H7 (cell line): ENCODE measurements around the gene CD40. TPM values are rescaled to one million over a fixed set of nuclear protein-coding genes. Genes with fewer than 3 reads are reported as not detected.
A peak's percentile ranks its signal among the peaks of the same experiment; 100 is the strongest.

Source experiments
- DNase-seq: peaks from one replicate; pipeline ENCODE4 v3.0.0; 2012
- H3K27me3 ChIP-seq: 2 replicates; pipeline ENCODE4 v1.6.0; 2011; ENCODE audit warnings: mild to moderate bottlenecking, low read length; ENCODE audit not compliant: control insufficient read depth, insufficient read depth
- H3K36me3 ChIP-seq: replicated peaks from 2 replicates; pipeline ENCODE4 v1.5.1; 2011; ENCODE audit warnings: low read length; ENCODE audit not compliant: control insufficient read depth, insufficient read depth
- H3K4me3 ChIP-seq: 2 replicates; pipeline ENCODE4 v1.5.1; 2011; ENCODE audit warnings: low read depth, mild to moderate bottlenecking, control low read depth, low read length, moderate library complexity; ENCODE audit not compliant: insufficient read depth
- total RNA-seq: library from RNA; depleted of rRNA; stranded (reverse); fragments of >200 nt; shearing (Covaris generic); gene quantifications from 2 replicates; pipeline ENCODE4 v1.2.3, GENCODE V29; 2014

Gene CD40
- total RNA-seq, 1 experiment from 2014 or later: 8.8 TPM

DNA sequence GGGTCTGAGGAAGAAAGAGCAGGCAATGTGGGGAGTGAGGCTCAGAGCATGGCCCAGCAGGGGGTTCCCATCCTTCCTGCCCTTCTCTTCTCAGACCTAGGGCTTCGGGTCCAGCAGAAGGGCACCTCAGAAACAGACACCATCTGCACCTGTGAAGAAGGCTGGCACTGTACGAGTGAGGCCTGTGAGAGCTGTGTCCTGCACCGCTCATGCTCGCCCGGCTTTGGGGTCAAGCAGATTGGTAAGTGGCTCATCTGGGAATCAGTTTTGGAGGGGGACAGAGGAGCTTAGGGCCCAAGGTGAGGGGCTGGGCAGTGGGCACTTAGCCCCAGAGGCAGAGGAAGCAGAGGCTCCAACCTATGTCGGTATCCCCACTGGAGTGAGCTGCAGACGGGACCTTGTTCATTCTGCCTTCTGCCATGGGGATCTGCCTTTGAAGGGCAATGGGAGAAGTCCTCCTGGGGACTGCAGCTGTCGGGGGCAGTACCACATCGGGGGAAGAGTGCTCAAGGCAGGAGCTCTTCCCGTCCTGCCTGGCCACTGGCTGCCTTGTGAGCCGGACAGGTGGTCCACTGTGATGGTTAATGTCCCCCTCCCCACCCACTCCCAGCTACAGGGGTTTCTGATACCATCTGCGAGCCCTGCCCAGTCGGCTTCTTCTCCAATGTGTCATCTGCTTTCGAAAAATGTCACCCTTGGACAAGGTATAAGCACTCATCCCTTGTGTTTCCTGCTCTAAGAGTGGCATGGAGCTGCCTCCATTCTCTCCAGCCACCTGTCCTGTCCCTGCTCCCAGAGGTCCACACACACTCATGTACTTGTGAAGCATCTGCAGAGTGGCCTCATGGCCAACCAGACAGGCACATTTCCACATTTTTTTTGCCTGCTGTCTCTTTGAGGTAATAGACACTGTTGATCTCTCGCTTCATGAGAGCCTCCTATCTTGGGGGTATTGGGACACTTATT, 4.7 kb downstream of the CD40 start:
- Histone ChIP-seq H3K27me3 (peaks cover under 1% of the 10 kb centered on the region; the same call in 1 of the 2 replicates), H3K36me3 (peaks cover 4% of the 10 kb centered on the region), H3K4me3 (no peak overlapping the region)
- DNase-seq: peak; percentile 8

- DNase-seq: peak; percentile 4
- no peak overlapping the region for H3K4me3 ChIP-seq
Observed at GRCh38 chr20:46123482-46124245, 5.5 kb downstream of the CD40 start.

GRCh38 chr20:46126440-46127056, 8.4 kb downstream of the CD40 start:
- peaks cover 4% of the 10 kb centered on the region for H3K36me3 ChIP-seq
- no peak overlapping the region for H3K4me3 ChIP-seq
- H3K27me3 ChIP-seq: peaks cover 7% of the 10 kb centered on the region; the same call in 1 of the 2 replicates
- peak; percentile 18 for DNase-seq

More at GRCh38 chr20:46123482-46124245, 5.5 kb downstream of the CD40 start:
- no peaks in the 10 kb centered on the region for H3K27me3 ChIP-seq
- peaks cover 4% of the 10 kb centered on the region for H3K36me3 ChIP-seq

DNA sequence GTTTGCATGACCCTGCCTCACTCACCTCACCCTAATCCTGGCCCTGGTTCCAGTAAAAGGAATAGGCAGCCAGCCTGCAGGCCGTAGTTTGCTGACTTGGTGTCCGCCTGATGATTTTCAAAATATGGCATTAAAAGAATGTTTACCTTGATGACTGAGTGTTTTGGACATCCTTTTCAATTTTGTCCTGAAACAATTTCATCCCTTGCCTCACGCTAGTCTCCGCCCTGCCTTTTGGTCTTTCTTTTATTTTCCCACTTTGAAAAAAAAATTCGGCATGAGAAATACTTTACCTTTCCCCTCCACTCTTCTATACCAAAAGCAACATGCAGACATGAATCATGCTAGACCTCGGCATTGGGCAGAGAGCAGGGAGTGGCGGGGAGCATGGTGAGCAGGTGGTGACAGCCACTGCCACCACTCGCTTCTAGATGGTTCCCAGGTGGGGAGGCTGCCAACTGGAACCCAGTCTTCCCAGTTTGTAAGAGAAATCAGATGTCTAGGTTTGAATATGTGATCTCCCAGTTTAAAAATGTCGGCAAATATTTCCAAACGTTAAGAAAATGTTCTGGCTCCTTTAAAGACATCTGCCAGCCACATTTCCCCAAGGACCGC, 9.4 kb downstream of the CD40 start:
- Histone ChIP-seq H3K4me3 (no peak overlapping the region), H3K36me3 (peaks cover 4% of the 10 kb centered on the region), H3K27me3 (peaks cover 11% of the 10 kb centered on the region)
- DNase-seq: no peak

DNA sequence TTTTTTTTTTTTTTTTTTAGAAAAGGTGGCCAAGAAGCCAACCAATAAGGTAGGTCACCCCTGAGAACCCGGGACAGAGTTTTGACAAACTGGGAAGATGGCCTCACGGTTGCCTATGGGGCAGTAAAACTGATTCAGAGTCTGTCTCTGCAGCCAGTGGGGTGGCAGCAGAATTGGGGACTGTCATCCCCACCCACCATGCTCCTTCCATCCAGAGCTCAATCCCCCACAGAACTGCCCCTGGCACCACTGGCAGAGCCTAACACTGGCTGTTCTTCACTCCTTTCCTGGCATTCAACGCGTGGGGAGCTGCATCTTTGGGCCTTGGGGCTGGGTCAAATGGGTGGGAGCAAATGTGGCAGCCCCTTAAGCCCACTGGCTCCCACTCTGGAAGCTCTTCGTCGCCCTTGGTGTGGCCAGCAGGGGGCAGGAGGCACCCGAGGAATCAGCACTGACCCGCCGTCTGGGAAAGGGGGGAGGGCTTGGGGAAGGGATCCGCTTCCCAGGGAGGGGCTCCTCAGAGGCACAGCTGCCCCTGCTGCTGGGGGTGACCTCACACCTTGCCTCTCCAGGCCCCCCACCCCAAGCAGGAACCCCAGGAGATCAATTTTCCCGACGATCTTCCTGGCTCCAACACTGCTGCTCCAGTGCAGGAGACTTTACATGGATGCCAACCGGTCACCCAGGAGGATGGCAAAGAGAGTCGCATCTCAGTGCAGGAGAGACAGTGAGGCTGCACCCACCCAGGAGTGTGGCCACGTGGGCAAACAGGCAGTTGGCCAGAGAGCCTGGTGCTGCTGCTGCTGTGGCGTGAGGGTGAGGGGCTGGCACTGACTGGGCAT, 10.4 kb downstream of the CD40 start:
- no peak overlapping the region for H3K4me3 ChIP-seq
- no peaks in the 10 kb centered on the region; the same call in 1 of the 2 replicates for H3K36me3 ChIP-seq
- DNase-seq: peak; percentile 91
- peaks cover 11% of the 10 kb centered on the region for H3K27me3 ChIP-seq

GRCh38 chr20:46129955-46130481, 11.9 kb downstream of the CD40 start:
- DNase-seq: no peak

DNA sequence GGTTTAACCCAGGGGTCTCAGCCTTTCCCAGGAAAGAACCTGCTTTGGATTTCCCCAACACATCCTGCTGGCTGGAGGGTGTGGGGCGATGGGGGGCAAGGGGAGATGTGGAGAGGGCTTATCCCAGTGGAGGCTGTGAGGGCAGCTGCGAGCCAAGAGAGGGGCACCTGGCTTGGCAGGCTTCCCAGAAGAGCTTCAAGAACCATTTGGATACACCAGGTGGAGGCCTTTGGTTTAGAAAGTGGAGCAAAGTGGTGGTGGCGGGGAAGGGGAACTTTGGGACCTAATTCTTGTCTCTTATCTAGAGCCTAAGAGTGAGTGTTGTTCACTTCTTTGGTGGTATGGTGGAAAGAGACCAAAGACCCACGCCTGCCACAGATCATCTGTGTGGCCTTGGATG, 12.4 kb downstream of the CD40 start:
- Histone ChIP-seq H3K27me3 (peaks cover 11% of the 10 kb centered on the region), H3K4me3 (no peak overlapping the region)
- DNase-seq: no peak

More at GRCh38 chr20:46129955-46130481, 11.9 kb downstream of the CD40 start:
- Histone ChIP-seq H3K27me3 (peaks cover 11% of the 10 kb centered on the region), H3K36me3 (no peaks in the 10 kb centered on the region), H3K4me3 (no peak overlapping the region)

GRCh38 chr20:46131396-46131795, 13.3 kb downstream of the CD40 start:
- H3K27me3 ChIP-seq: peaks cover 11% of the 10 kb centered on the region
- H3K36me3 ChIP-seq: no peaks in the 10 kb centered on the region
- DNase-seq: no peak
- H3K4me3 ChIP-seq: no peak overlapping the region

More for the DNA sequence above, 12.4 kb downstream of the CD40 start:
- no peaks in the 10 kb centered on the region for H3K36me3 ChIP-seq

GRCh38 chr20:46132705-46133120, 14.6 kb downstream of the CD40 start:
- Histone ChIP-seq H3K36me3 (no peaks in the 10 kb centered on the region), H3K27me3 (peaks cover 11% of the 10 kb centered on the region), H3K4me3 (no peak overlapping the region)
- peak; percentile 93 for DNase-seq

DNA sequence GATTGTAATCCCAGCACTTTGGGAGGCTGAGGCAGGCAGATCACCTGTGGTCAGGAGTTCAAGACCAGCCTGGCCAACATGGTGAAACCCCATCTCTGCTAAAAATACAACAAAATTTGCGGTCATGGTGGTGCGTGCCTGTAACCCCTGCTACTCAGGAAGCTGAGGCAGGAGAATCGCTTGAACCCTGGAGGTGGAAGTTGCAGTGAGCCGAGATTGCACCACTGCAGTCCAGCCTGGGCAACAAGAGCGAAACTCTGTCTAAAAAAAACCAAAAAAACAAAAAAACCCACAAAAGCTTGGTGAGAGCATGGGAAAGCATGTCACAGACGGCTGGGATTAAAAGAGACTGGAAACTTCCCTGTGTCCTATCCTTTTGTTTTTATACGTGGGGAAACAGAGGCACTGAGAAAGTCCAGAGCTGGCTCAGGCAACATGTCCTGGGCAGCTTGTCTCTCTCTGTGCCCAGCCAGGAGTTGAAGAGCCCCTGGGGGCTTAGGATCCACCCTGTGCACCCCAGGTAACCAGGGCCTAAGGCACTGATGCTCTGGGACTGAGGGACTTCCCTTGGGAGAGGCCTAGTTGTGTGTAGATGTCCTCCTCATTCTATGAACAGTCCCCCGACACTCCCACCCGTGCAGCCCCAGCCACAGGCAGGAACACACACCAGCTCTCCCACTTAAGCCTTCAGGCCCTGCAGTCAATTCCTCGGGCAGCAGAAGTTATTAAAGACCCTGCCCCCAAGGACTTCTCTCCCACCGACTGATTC, 16.0 kb downstream of the CD40 start:
- Histone ChIP-seq H3K36me3 (no peaks in the 10 kb centered on the region), H3K27me3 (peaks cover 11% of the 10 kb centered on the region), H3K4me3 (no peak overlapping the region)
- no peak for DNase-seq

DNA sequence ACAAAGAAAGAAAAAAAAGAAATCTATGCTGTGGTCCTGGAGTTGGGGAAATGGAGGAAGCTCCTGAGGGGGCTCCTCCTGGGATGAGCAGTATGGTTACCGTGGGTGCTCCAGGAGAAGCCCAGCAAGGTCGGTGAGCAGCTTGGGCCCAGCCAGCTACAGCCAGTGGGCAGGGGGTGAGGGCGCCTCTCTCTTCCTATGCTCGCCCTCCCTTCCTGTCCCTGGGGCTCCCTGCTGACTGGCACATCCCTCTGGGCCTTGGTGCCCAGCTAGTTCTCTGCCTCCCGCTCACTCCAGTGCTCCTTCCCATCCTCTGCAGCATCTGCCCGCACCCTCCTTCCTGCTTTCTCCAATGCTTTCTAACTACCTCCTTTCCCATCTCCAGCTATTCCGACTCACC, 16.6 kb downstream of the CD40 start:
- H3K36me3 ChIP-seq: no peaks in the 10 kb centered on the region
- DNase-seq: no peak
- H3K27me3 ChIP-seq: peaks cover 11% of the 10 kb centered on the region
- no peak overlapping the region for H3K4me3 ChIP-seq

DNA sequence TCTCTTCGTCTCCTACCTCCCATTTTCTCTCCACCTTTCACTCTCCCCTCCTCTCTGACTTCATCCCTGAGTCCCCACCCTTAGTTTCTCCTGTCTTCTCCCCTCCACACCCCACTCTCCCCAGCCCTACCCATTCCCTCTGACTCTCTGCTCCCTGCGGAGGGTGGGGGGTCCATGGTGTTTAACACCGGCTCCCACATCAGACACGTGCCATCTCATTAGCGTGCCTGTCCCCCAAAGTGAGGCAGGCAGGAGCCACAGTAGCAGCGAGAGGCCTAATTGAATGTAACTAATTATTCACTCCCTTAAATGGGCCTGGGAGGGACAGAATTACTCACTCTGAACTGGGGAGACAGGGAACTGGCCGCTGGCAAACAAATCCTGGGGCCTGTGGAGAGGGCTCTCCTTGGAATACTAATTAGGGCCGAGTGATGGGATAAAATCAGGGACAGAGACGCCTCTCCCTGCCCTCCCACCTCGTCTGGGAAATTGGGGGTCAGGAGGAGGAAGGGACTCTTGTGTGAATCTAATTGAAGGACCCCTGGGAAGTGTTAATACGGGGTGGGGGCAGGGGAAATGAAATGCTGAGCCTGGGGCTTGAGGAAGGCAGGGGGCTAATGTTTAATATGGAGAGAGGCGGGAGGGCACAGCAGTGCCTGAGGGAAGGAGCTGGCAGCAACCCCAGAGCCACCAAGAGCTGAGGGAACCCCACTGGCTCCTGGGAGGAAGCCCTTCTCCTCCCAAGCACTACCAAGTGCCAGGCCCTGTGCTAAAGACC, 17.9 kb downstream of the CD40 start:
- DNase-seq: peak; percentile 69
- no peak overlapping the region for H3K4me3 ChIP-seq

More for the DNA sequence above, 17.9 kb downstream of the CD40 start:
- Histone ChIP-seq H3K36me3 (no peaks in the 10 kb centered on the region), H3K27me3 (peaks cover 6% of the 10 kb centered on the region)
